GM13977 (cell line): ENCODE data around the gene DKK2.

Source experiments
- DNase-seq: peaks from one replicate; pipeline ENCODE4 v3.0.0; 2012; ENCODE audit warnings: low spot score
- in situ Hi-C: fragments of 300-500 bp; cut with MboI; formaldehyde crosslinking; loops from one replicate; pipeline ENCODE4 v1.12.0; 2022; ENCODE audit warnings: low sequenced_read_pairs, low pct_unique_long_range_greater_than_20kb, mixed read lengths, inconsistent platforms; ENCODE audit not compliant: unreplicated experiment
- TF ChIP-seq, protein P1 (sequence below): IDR thresholded peaks from 2 replicates; pipeline ENCODE4 v1.5.1; 2012; ENCODE audit warnings: mild to moderate bottlenecking, control low read depth; ENCODE audit not compliant: insufficient read depth; ENCODE audit errors: extremely low read depth, missing control alignments

DKK2 gene, protein sequence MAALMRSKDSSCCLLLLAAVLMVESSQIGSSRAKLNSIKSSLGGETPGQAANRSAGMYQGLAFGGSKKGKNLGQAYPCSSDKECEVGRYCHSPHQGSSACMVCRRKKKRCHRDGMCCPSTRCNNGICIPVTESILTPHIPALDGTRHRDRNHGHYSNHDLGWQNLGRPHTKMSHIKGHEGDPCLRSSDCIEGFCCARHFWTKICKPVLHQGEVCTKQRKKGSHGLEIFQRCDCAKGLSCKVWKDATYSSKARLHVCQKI

DNA sequence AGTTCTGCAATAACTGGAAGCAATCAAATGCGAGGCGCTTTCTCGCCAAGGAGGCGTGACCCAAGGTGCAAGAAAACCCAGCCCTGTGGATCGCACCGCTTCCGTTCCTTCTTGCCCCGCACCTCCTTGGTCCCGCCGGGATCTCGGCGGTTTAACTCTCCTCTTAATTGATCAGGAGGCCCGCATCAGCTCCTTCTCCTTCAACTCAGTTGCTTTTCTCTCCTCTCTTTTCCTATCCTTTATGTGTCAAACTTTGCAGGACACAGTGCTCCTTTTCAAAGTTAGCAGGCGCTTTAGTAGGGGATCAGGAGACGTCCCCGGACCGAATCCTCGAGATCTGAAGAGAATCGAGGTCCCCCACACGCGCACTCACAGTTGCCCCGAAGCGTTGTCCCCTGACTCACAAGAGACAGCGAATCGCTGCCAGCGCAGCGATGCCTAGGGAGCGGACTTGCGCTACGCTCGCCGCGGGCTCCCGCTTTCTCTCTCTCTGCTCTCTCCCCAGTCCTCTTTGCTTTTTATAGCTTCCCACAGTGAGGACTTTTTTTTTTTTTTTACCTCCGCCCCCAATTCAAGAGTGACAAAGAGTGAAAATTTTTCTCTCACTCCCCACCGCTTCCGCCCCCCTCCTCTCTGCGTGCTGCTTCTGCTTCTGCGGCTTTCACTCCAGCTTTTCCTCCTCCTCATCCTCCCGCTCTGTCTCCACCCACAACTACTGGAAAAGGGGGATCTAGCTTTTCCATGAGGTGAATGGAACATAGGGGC lies at the start of gene DKK2:
Gene DKK2 (minus strand): TSS at position 495 of the 765 bp plus-strand sequence. CDS start 722 bp downstream, outside the sequence.
- in situ Hi-C loops = no loop called here
- TF ChIP-seq, protein P1, sequence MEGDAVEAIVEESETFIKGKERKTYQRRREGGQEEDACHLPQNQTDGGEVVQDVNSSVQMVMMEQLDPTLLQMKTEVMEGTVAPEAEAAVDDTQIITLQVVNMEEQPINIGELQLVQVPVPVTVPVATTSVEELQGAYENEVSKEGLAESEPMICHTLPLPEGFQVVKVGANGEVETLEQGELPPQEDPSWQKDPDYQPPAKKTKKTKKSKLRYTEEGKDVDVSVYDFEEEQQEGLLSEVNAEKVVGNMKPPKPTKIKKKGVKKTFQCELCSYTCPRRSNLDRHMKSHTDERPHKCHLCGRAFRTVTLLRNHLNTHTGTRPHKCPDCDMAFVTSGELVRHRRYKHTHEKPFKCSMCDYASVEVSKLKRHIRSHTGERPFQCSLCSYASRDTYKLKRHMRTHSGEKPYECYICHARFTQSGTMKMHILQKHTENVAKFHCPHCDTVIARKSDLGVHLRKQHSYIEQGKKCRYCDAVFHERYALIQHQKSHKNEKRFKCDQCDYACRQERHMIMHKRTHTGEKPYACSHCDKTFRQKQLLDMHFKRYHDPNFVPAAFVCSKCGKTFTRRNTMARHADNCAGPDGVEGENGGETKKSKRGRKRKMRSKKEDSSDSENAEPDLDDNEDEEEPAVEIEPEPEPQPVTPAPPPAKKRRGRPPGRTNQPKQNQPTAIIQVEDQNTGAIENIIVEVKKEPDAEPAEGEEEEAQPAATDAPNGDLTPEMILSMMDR = no peak
- DNase-seq = peak; percentile 14

DNA sequence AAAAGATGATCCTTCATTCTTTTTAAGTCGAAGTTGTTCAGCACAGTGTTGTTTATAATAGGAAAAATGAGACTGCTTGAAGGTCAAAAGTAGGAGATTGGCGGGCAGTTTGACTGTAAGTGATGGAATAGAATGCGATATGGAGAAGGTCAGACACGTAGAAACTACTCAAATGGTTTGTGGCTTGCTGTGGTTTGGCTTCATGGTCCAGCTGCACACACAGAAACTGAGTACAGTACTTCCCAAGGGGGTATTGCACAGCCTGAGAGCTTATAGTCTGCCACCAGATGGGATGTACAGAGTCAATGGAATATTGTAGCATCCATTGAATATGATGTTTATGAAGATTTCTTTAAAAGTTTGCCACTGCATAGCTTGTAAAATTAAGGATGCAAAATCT lies 41.1 kb upstream of the DKK2 start:
- TF ChIP-seq, protein P1 = no peak
- in situ Hi-C loops = no loop called here
- DNase-seq = no peak

DNA sequence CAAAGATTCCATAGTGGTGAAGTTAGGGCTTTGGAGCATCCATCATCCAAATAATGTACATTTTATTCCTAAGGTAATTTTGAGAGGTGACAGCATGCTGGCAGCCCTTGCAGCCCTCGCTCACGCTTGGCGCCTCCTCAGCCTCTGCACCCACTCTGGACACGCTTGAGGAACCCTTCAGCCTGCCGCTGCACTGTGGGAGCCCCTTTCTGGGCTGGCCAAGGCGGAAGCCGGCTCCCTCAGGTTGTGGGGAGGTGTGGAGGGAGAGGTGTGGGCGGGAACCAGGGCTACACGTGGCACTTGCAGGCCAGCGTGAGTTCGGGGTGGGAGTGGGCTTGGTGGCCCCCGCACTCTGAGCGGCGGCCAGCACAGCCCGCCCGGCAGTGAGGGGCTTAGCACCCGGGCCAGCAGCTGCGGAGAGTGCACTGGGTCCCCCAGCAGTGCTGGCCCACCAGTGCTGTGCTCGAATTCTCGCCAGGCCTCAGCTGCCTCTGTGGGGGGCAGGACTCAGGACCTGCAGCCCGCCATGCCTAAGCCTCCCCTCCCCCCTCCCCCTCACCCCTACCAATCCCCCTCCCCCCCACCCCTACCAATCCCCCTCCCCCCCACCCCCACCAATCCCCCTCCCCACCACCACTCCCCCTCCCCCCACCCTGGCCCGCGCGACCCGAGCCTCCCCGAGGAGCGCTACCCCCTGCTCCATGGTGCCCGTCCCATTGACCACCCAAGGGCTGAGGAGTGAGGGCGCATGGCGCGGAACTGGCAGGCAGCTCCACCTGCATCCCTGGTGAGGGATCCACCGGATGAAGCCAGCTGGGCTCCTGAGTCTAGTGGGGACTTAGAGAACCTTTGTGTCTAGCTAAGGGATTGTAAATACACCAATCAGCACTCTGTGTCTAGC lies 37.0 kb upstream of the DKK2 start:
- in situ Hi-C loops = no loop called here
- TF ChIP-seq, protein P1 = no peak
- DNase-seq = no peak

GRCh38 chr4:107071108-107071507 lies 35.0 kb upstream of the DKK2 start:
- TF ChIP-seq, protein P1 = no peak
- in situ Hi-C loops = no loop called here
- DNase-seq = no peak

DNA sequence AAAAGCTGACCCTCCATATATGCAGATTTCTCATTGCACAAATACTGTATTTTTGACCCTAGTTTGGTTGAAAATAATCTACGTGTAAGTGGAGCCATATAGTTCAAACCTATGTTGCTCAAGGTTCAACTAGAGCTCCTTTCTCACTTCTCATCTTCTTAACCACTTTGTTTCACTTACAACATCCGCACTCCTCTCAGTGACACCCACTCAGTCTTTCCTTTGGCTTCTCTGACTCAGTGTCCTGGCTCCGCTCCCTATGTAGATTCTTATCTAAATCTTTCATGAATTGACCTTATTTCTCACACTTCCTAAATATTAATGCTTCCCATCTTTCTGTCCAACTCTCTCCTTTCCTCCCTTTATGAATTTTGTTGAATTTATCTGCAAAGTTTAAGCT lies 32.9 kb upstream of the DKK2 start:
- TF ChIP-seq, protein P1 = no peak
- in situ Hi-C loops = no loop called here
- peak; percentile 20 for DNase-seq

- TF ChIP-seq, protein P1 = no peak
- in situ Hi-C loops = no loop called here
- no peak for DNase-seq
These were observed 32.0 kb upstream of the DKK2 start for GRCh38 chr4:107068116-107068515.
